ENCODE data around the gene RSBN1. TPM values are rescaled to one million over a fixed set of nuclear protein-coding genes. Genes with fewer than 3 reads are reported as not detected.

Gene RSBN1
- total and polyA plus RNA-seq, 2 donors: 9.6 to 34.2 TPM

GRCh38 chr1:113783254-113784103 is 28.8 kb downstream of the RSBN1 start:
- no peak for DNase-seq (ENCODE audit: extremely low spot score)
- H3K27ac ChIP-seq (ENCODE audit: low read depth): no peak overlapping the region
- H3K36me3 ChIP-seq (ENCODE audit: insufficient read depth): no peaks in the 10 kb centered on the region
- H3K4me1 ChIP-seq (ENCODE audit: insufficient read depth): no peaks in the 10 kb centered on the region
- 40% methylated on average over 4 of the region's 4 CpGs for WGBS
- no peak overlapping the region for H3K4me3 ChIP-seq (ENCODE audit: low read depth, low read length)

- Histone ChIP-seq H3K4me3 (ENCODE audit: low read depth, low read length) (no peak overlapping the region), H3K4me1 (ENCODE audit: insufficient read depth) (no peaks in the 10 kb centered on the region), H3K27ac (ENCODE audit: low read depth) (no peak overlapping the region), H3K36me3 (ENCODE audit: insufficient read depth) (no peaks in the 10 kb centered on the region)
- 19% methylated on average over 2 of the region's 2 CpGs for WGBS
- no peak for DNase-seq (ENCODE audit: extremely low spot score)
These were observed 29.9 kb downstream of the RSBN1 start for GRCh38 chr1:113782406-113782805.

- no peak overlapping the region for H3K4me3 ChIP-seq (ENCODE audit: low read depth, low read length)
- no peaks in the 10 kb centered on the region for H3K36me3 ChIP-seq (ENCODE audit: insufficient read depth)
- H3K4me1 ChIP-seq (ENCODE audit: insufficient read depth): no peaks in the 10 kb centered on the region
- DNase-seq (ENCODE audit: extremely low spot score): no peak
- WGBS: 69% methylated on average over 5 of the region's 5 CpGs
- H3K27ac ChIP-seq (ENCODE audit: low read depth): no peak overlapping the region
These were observed 31.7 kb downstream of the RSBN1 start for GRCh38 chr1:113780374-113781146.

- no peaks in the 10 kb centered on the region for H3K36me3 ChIP-seq (ENCODE audit: insufficient read depth)
- no peak overlapping the region for H3K27ac ChIP-seq (ENCODE audit: low read depth)
- no peaks in the 10 kb centered on the region for H3K4me1 ChIP-seq (ENCODE audit: insufficient read depth)
- WGBS: 93% methylated on average over 6 of the region's 6 CpGs
- H3K4me3 ChIP-seq (ENCODE audit: low read depth, low read length): no peak overlapping the region
- DNase-seq (ENCODE audit: extremely low spot score): no peak
These were observed 32.7 kb downstream of the RSBN1 start for GRCh38 chr1:113779542-113779941.

GRCh38 chr1:113777561-113777960 is 34.7 kb downstream of the RSBN1 start:
- WGBS: 92% methylated on average over 4 of the region's 4 CpGs

GRCh38 chr1:113770031-113770430 is 42.2 kb downstream of the RSBN1 start:
- Histone ChIP-seq H3K27ac (ENCODE audit: low read depth) (no peak overlapping the region), H3K4me1 (ENCODE audit: insufficient read depth) (no peaks in the 10 kb centered on the region), H3K36me3 (ENCODE audit: insufficient read depth) (peaks cover 4% of the 10 kb centered on the region), H3K4me3 (ENCODE audit: low read depth, low read length) (no peak overlapping the region)
- DNase-seq (ENCODE audit: extremely low spot score): no peak
- 56% methylated on average over 1 of the region's 1 CpG for WGBS

More at GRCh38 chr1:113777561-113777960, 34.7 kb downstream of the RSBN1 start:
- H3K4me3 ChIP-seq (ENCODE audit: low read depth, low read length): no peak overlapping the region
- peaks cover 1% of the 10 kb centered on the region for H3K36me3 ChIP-seq (ENCODE audit: insufficient read depth)
- no peak overlapping the region for H3K27ac ChIP-seq (ENCODE audit: low read depth)
- H3K4me1 ChIP-seq (ENCODE audit: insufficient read depth): no peaks in the 10 kb centered on the region
- no peak for DNase-seq (ENCODE audit: extremely low spot score)

- DNase-seq (ENCODE audit: extremely low spot score): no peak
- H3K36me3 ChIP-seq (ENCODE audit: insufficient read depth): peaks cover 4% of the 10 kb centered on the region
- H3K27ac ChIP-seq (ENCODE audit: low read depth): no peak overlapping the region
- H3K4me1 ChIP-seq (ENCODE audit: insufficient read depth): no peaks in the 10 kb centered on the region
- H3K4me3 ChIP-seq (ENCODE audit: low read depth, low read length): no peak overlapping the region
These were observed 42.7 kb downstream of the RSBN1 start for GRCh38 chr1:113769601-113769970.

- peaks cover 4% of the 10 kb centered on the region for H3K36me3 ChIP-seq (ENCODE audit: insufficient read depth)
- 84% methylated on average over 1 of the region's 1 CpG for WGBS
- no peak overlapping the region for H3K27ac ChIP-seq (ENCODE audit: low read depth)
These were observed 43.2 kb downstream of the RSBN1 start for GRCh38 chr1:113768916-113769600.

GRCh38 chr1:113765306-113766230 is 46.7 kb downstream of the RSBN1 start:
- WGBS: 87% methylated on average over 2 of the region's 2 CpGs
- Histone ChIP-seq H3K27ac (ENCODE audit: low read depth) (no peak overlapping the region), H3K4me1 (ENCODE audit: insufficient read depth) (no peaks in the 10 kb centered on the region), H3K4me3 (ENCODE audit: low read depth, low read length) (no peak overlapping the region), H3K36me3 (ENCODE audit: insufficient read depth) (peaks cover 3% of the 10 kb centered on the region)
- no peak for DNase-seq (ENCODE audit: extremely low spot score)

More at GRCh38 chr1:113768916-113769600, 43.2 kb downstream of the RSBN1 start:
- Histone ChIP-seq H3K4me3 (ENCODE audit: low read depth, low read length) (no peak overlapping the region), H3K4me1 (ENCODE audit: insufficient read depth) (no peaks in the 10 kb centered on the region)
- no peak for DNase-seq (ENCODE audit: extremely low spot score)

GRCh38 chr1:113763661-113764060 is 48.6 kb downstream of the RSBN1 start:
- Histone ChIP-seq H3K36me3 (ENCODE audit: insufficient read depth) (peaks cover 3% of the 10 kb centered on the region), H3K27ac (ENCODE audit: low read depth) (no peak overlapping the region), H3K4me3 (ENCODE audit: low read depth, low read length) (no peak overlapping the region), H3K4me1 (ENCODE audit: insufficient read depth) (no peaks in the 10 kb centered on the region)
- 87% methylated on average over 2 of the region's 2 CpGs for WGBS
- no peak for DNase-seq (ENCODE audit: extremely low spot score)

- no peaks in the 10 kb centered on the region for H3K36me3 ChIP-seq (ENCODE audit: insufficient read depth)
- DNase-seq (ENCODE audit: extremely low spot score): no peak
- no peak overlapping the region for H3K4me3 ChIP-seq (ENCODE audit: low read depth, low read length)
- 86% methylated on average over 3 of the region's 3 CpGs for WGBS
- no peak overlapping the region for H3K27ac ChIP-seq (ENCODE audit: low read depth)
- H3K4me1 ChIP-seq (ENCODE audit: insufficient read depth): no peaks in the 10 kb centered on the region
These were observed 50.3 kb downstream of the RSBN1 start for GRCh38 chr1:113761937-113762336.

- Histone ChIP-seq H3K36me3 (ENCODE audit: insufficient read depth) (no peaks in the 10 kb centered on the region), H3K4me3 (ENCODE audit: low read depth, low read length) (peak overlapping the region; percentile 96), H3K27ac (ENCODE audit: low read depth) (peak overlapping the region; percentile 84), H3K4me1 (ENCODE audit: insufficient read depth) (no peaks in the 10 kb centered on the region)
- no peak for DNase-seq (ENCODE audit: extremely low spot score)
- 71% methylated on average over 23 of the region's 23 CpGs for WGBS
These were observed 51.9 kb downstream of the RSBN1 start for GRCh38 chr1:113760102-113761080.

Measured in urinary bladder (tissue), 4 donors.